SK-N-SH (cell line): ENCODE measurements around the gene SLCO4A1. TPM values are rescaled to one million over a fixed set of nuclear protein-coding genes. Genes with fewer than 3 reads are reported as not detected.

Experiments
- CTCF ChIA-PET: fragments of 300-600, 350-600 bp; formaldehyde crosslinking; extraction: SDS; loops from one replicate; lab custom pipeline; 2021; lab: Yijun Ruan, JAX
- POLR2A ChIA-PET: fragments of 350-600 bp; sonication (Branson Sonifier 250); formaldehyde crosslinking; extraction: SDS; loops from one replicate; lab custom pipeline; 2020; ENCODE audit warnings: antibody characterized with exemption, inconsistent platforms; lab: Yijun Ruan, JAX
- DNase-seq: peaks from one replicate; pipeline ENCODE4 v3.0.0; 2012
- H2AFZ ChIP-seq: fragments of 200-600 bp; sonication (generic); 2 replicates; pipeline ENCODE4 v1.8.1; 2016; ENCODE audit warnings: antibody characterized with exemption, mild to moderate bottlenecking, low read depth
- H3F3A ChIP-seq: fragments of 200-600 bp; sonication (generic); replicated peaks from 2 replicates; pipeline ENCODE3; 2016; ENCODE audit warnings: antibody characterized with exemption, mild to moderate bottlenecking; ENCODE audit not compliant: insufficient read depth
- H3K27ac ChIP-seq, 2 experiments: fragments of 200-500 bp in 1 of 2; fragments of 200-600 bp in 1 of 2; sonication (Bioruptor generic) in 1 of 2; sonication (generic), shearing (Covaris generic) in 1 of 2; 2 replicates each; pipeline versions ENCODE4 v1.5.1 to v1.6.1; 2014 to 2016; ENCODE audit warnings: low read depth in 2 of 2, inconsistent platforms in 1 of 2, low read length in 1 of 2, mild to moderate bottlenecking in 1 of 2, mixed read lengths in 1 of 2
- H3K27me3 ChIP-seq: fragments of 200-600 bp; sonication (generic), shearing (Covaris generic); 2 replicates; pipeline ENCODE4 v1.6.1; 2016; ENCODE audit warnings: mixed run types; ENCODE audit not compliant: insufficient read depth
- H3K36me3 ChIP-seq, 2 experiments: fragments of 200-500 bp in 1 of 2; fragments of 200-600 bp in 1 of 2; sonication (Bioruptor generic) in 1 of 2; sonication (generic) in 1 of 2; replicated peaks in 1 of 2; 2 replicates each; pipeline versions ENCODE3 to v1.5.1; 2014 to 2016; ENCODE audit warnings: low read length in 1 of 2, mild to moderate bottlenecking in 1 of 2; ENCODE audit not compliant: insufficient read depth in 2 of 2, control insufficient read depth in 1 of 2
- H3K4me1 ChIP-seq, 2 experiments: fragments of 200-500 bp in 1 of 2; fragments of 200-600 bp in 1 of 2; sonication (Bioruptor generic) in 1 of 2; sonication (generic), shearing (Covaris generic) in 1 of 2; 2 replicates each; pipeline versions ENCODE4 v1.5.1 to v1.6.1; 2014 to 2016; ENCODE audit warnings: low read depth in 1 of 2, low read length in 1 of 2, mixed run types in 1 of 2; ENCODE audit not compliant: insufficient read depth in 2 of 2, control insufficient read depth in 1 of 2
- H3K4me2 ChIP-seq: fragments of 200-600 bp; sonication (generic), shearing (Covaris generic); 2 replicates; pipeline ENCODE4 v1.6.1; 2017; ENCODE audit warnings: mixed run types
- H3K4me3 ChIP-seq, 2 experiments: fragments of 200-500 bp in 1 of 2; fragments of 200-600 bp in 1 of 2; sonication (Bioruptor generic) in 1 of 2; sonication (generic), shearing (Covaris generic) in 1 of 2; 2 replicates each; pipeline versions ENCODE4 v1.5.1 to v1.8.1; 2014 to 2016; ENCODE audit warnings: low read depth in 2 of 2, inconsistent platforms in 1 of 2, low read length in 1 of 2, mild to moderate bottlenecking in 1 of 2, mixed read lengths in 1 of 2, moderate library complexity in 1 of 2
- H3K79me2 ChIP-seq: fragments of 200-600 bp; sonication (generic); 2 replicates; pipeline ENCODE4 v1.8.1; 2017; ENCODE audit warnings: mild to moderate bottlenecking; ENCODE audit not compliant: insufficient read depth
- H3K9ac ChIP-seq: fragments of 200-600 bp; sonication (generic); 2 replicates; pipeline ENCODE4 v1.6.1; 2017; ENCODE audit warnings: mixed run types
- H3K9me2 ChIP-seq: fragments of 200-600 bp; sonication (generic); 2 replicates; pipeline ENCODE4 v1.6.1; 2017; ENCODE audit warnings: mixed run types
- H3K9me3 ChIP-seq: fragments of 200-600 bp; sonication (generic); 2 replicates; pipeline ENCODE4 v1.6.1; 2017; ENCODE audit warnings: mixed run types, mild to moderate bottlenecking, moderate library complexity
- H4K20me1 ChIP-seq: fragments of 200-600 bp; sonication (generic); 2 replicates; pipeline ENCODE4 v1.6.1; 2017; ENCODE audit warnings: mild to moderate bottlenecking, mixed run types; ENCODE audit not compliant: insufficient read depth
- CHD2 ChIP-seq: fragments of 150-350 bp; IDR thresholded peaks from 2 replicates; pipeline ENCODE4 v1.6.1; 2018; ENCODE audit warnings: low read length; ENCODE audit not compliant: partially characterized antibody
- EP300 ChIP-seq, 2 experiments: IDR thresholded peaks; 2 replicates each; pipeline versions ENCODE4 v1.4.0 to v1.6.1; 2012; ENCODE audit warnings: borderline replicate concordance in 1 of 2, low read depth in 1 of 2, low read length in 1 of 2
- EZH2phosphoT487 ChIP-seq: fragments of 200-600 bp; sonication (generic); IDR thresholded peaks from 2 replicates; pipeline ENCODE4 v1.6.1; 2017; ENCODE audit warnings: low read depth, mixed run types, mild to moderate bottlenecking, antibody characterized with exemption, moderate library complexity, borderline replicate concordance
- JUND ChIP-seq: IDR thresholded peaks from 2 replicates; pipeline ENCODE4 v1.4.0; 2012
- MXI1 ChIP-seq: IDR thresholded peaks from 2 replicates; pipeline ENCODE4 v1.6.1; 2012; ENCODE audit warnings: mild to moderate bottlenecking, low read depth, low read length, improper control_type of control experiment
- NFIC ChIP-seq: IDR thresholded peaks from 2 replicates; pipeline ENCODE4 v1.4.0; 2012; ENCODE audit warnings: borderline replicate concordance
- NRF1 ChIP-seq: IDR thresholded peaks from 2 replicates; pipeline ENCODE4 v1.6.1; 2012; ENCODE audit warnings: low read depth, mild to moderate bottlenecking, low read length
- SMC3 ChIP-seq: IDR thresholded peaks from 2 replicates; pipeline ENCODE4 v1.6.1; 2012; ENCODE audit warnings: low read depth, low read length, improper control_type of control experiment
- USF1 ChIP-seq: IDR thresholded peaks from 2 replicates; pipeline ENCODE4 v1.4.0; 2012; ENCODE audit warnings: low read depth, borderline replicate concordance
- WGBS: methylation state at CpG from one replicate; pipeline ENCODE4 v1.1.6; 2017; ENCODE audit warnings: low lambda C conversion rate; 5-methylcytosine and 5-hydroxymethylcytosine counted together
- polyA plus RNA-seq, 3 experiments: library from polyadenylated mRNA; depleted of rRNA; stranded (reverse); fragments of >200 nt; gene quantifications; 2 replicates each; pipeline ENCODE4 v1.2.3, GENCODE V29; 2012

The SLCO4A1 gene
- polyA plus RNA-seq, 1 of the 3 experiments (the other 2 are of a cell fraction): 0.33 TPM

- TF ChIP-seq CHD2 (no peak), JUND (no peak), SMC3 (no peak), NFIC (no peak), EZH2phosphoT487 (no peak), USF1 (no peak), NRF1 (no peak), MXI1 (no peak)
These were observed 817 bp upstream of the SLCO4A1 start (continued) for GRCh38 chr20:62641321-62642050.

- no peaks in the 10 kb centered on the region for H4K20me1 ChIP-seq
- peak overlapping the region in 1 of 2 experiments; percentile 56; a peak in 2 of 4 replicates for H3K4me3 ChIP-seq
- no peak overlapping the region for H2AFZ ChIP-seq
- POLR2A ChIA-PET: interaction anchor here (0.6 to 2.5 kb wide), 8 partner anchors 9 to 256 kb away, joined by 3 to 16 read pairs (median 3); partner anchors contain the start of gene RPS21
- peaks cover 37% of the 10 kb centered on the region for H3K27me3 ChIP-seq
- peak overlapping the region; percentile 71; the same call in 1 of the 2 replicates for H3K4me2 ChIP-seq
- 19% methylated on average over 26 of the region's 84 CpGs for WGBS
- DNase-seq: peak; percentile 64
- CTCF ChIA-PET: interaction anchor here (0.8 to 4.8 kb wide), 8 partner anchors 8 to 166 kb away, joined by 3 to 30 read pairs (median 8); no protein-coding TSS in a partner anchor
- H3F3A ChIP-seq: no peaks in the 10 kb centered on the region
- H3K9ac ChIP-seq: no peak overlapping the region
- peak; percentile 41 for TF ChIP-seq NRF1
- no peak for TF ChIP-seq EP300 (IDR thresholded peaks at IDR 0.05; ENCODE audit: borderline replicate concordance in 1 of 2, low read depth in 1 of 2, low read length in 1 of 2)
- TF ChIP-seq USF1: no peak
- TF ChIP-seq, all 33 proteins: peak for 1
- no peaks in the 10 kb centered on the region for H3K9me2 ChIP-seq
- no peaks in the 10 kb centered on the region for H3K36me3 ChIP-seq
- H3K4me1 ChIP-seq: peaks cover 0 to 64% of the 10 kb centered on the region in 2 experiments; a peak in 2 of 4 replicates
- H3K9me3 ChIP-seq: no peaks in the 10 kb centered on the region
- no peaks in the 10 kb centered on the region for H3K79me2 ChIP-seq
- H3K27ac ChIP-seq: peak overlapping the region in 1 of 2 experiments; percentile 65; a peak in 1 of 4 replicates
These were observed 590 bp downstream of the SLCO4A1 start for GRCh38 chr20:62642666-62643520.
